Upper lobe of left lung (tissue), 6 donors: Measurements from ENCODE around the gene MCM3AP. TPM values are rescaled to one million over a fixed set of nuclear protein-coding genes. Genes with fewer than 3 reads are reported as not detected.

ENCODE experiments used
- ATAC-seq, 2 donors: fragments of 200-7000 bp; cut with Tn5 transposase; one replicate each; pipeline ENCODE4 v1.9.1; 2022; ENCODE audit warnings: mild to moderate bottlenecking in 2 of 2, moderate library complexity in 2 of 2; ENCODE audit not compliant: low FRiP score in 2 of 2
- DNase-seq, 2 donors: peaks; one replicate each; pipeline ENCODE4 v3.0.0-alpha.2; 2019 to 2020
- H3K27ac ChIP-seq, 4 donors: fragments of 200-600 bp; sonication (generic); one replicate each; pipeline ENCODE4 v1.5.1; 2016 to 2019
- H3K27me3 ChIP-seq, 4 donors: fragments of 200-600 bp; sonication (generic); one replicate each; pipeline ENCODE4 v1.5.1; 2017 to 2019
- H3K36me3 ChIP-seq, 4 donors: fragments of 200-600 bp; sonication (generic); one replicate each; pipeline ENCODE4 v1.5.1; 2016 to 2019
- H3K4me1 ChIP-seq, 4 donors: fragments of 200-600 bp; sonication (generic); one replicate each; pipeline ENCODE4 v1.5.1; 2018 to 2019
- H3K4me3 ChIP-seq, 4 donors: fragments of 200-600 bp; sonication (generic); one replicate each; pipeline ENCODE4 v1.5.1; 2017 to 2019; ENCODE audit warnings: mild to moderate bottlenecking in 2 of 4, moderate library complexity in 1 of 4
- H3K9me3 ChIP-seq, 4 donors: fragments of 200-600 bp; sonication (generic); one replicate each; pipeline ENCODE4 v1.5.1; 2018 to 2019
- CTCF ChIP-seq, 6 experiments: fragments of 450-650 bp in 4 of 6; fragments of 200-600 bp in 2 of 6; sonication (generic) in 2 of 6; IDR thresholded peaks; one replicate each; pipeline ENCODE4 v1.5.1; 2016 to 2019; ENCODE audit warnings: antibody characterized with exemption in 6 of 6
- EP300 ChIP-seq, 4 donors: sonication (generic); formaldehyde crosslinking; IDR thresholded peaks; one replicate each; pipeline ENCODE4 v1.5.1; 2017; ENCODE audit warnings: antibody characterized with exemption in 4 of 4, control low read depth in 2 of 4
- POLR2A ChIP-seq, 4 donors: fragments of 450-650 bp; IDR thresholded peaks; one replicate each; pipeline ENCODE4 v1.5.1; 2016 to 2017; ENCODE audit warnings: antibody characterized with exemption in 4 of 4, mild to moderate bottlenecking in 2 of 4
- POLR2AphosphoS5 ChIP-seq, 2 donors: sonication (generic); formaldehyde crosslinking; IDR thresholded peaks; one replicate each; pipeline ENCODE4 v1.5.1; 2017; ENCODE audit warnings: antibody characterized with exemption in 2 of 2
- WGBS, 2 donors: methylation state at CpG; one replicate each; pipeline ENCODE4 v1.1.5; 2017 to 2018; 5-methylcytosine and 5-hydroxymethylcytosine counted together
- total RNA-seq, 6 donors: library from RNA; depleted of rRNA in 4 of 6; stranded (reverse); fragments of >200 nt in 4 of 6; gene quantifications; one replicate each; pipeline versions ENCODE4 v1.1.0 to v1.2.1, GENCODE V29; 2016 to 2021
- donor health status: DM: no; HTN: no; CAD: no; lungs with moderate emphysema.
- donor health status: DM: no; HTN: yes; CAD: no; lungs with severe emphysema.

The MCM3AP gene
- total RNA-seq, 6 donors from 2014 or later: 93.3 to 226 (median 98.4) TPM

- Histone ChIP-seq H3K27me3 (no peaks in the 10 kb centered on the region), H3K27ac (no peak overlapping the region), H3K4me1 (no peaks in the 10 kb centered on the region), H3K36me3 (peaks cover 23 to 87% (median 65%) of the 10 kb centered on the region in 4 donors), H3K9me3 (no peaks in the 10 kb centered on the region), H3K4me3 (no peak overlapping the region)
- TF ChIP-seq CTCF (IDR thresholded peaks at IDR 0.05): no peak
- no peak for TF ChIP-seq EP300 (IDR thresholded peaks at IDR 0.05)
- TF ChIP-seq POLR2A (IDR thresholded peaks at IDR 0.05): no peak
- TF ChIP-seq POLR2AphosphoS5 (IDR thresholded peaks at IDR 0.05): no peak
- DNase-seq (peak in 1 of 2 donors; percentile 53), ATAC-seq (no peak)
- 90 to 93% methylated on average over 20 of the region's 20 CpGs for WGBS, 2 donors
Observed at GRCh38 chr21:46196733-46197132, 88.7 kb downstream of the MCM3AP start.

- no peak for TF ChIP-seq POLR2A (IDR thresholded peaks at IDR 0.05)
- no peak for TF ChIP-seq EP300 (IDR thresholded peaks at IDR 0.05)
- no peak for TF ChIP-seq POLR2AphosphoS5 (IDR thresholded peaks at IDR 0.05)
- TF ChIP-seq CTCF (IDR thresholded peaks at IDR 0.05): no peak
- no peaks in the 10 kb centered on the region for H3K9me3 ChIP-seq
- DNase-seq (no peak), ATAC-seq (no peak)
- H3K36me3 ChIP-seq: peaks cover 23 to 95% (median 71%) of the 10 kb centered on the region in 4 donors
- no peaks in the 10 kb centered on the region for H3K27me3 ChIP-seq
- H3K27ac ChIP-seq: no peak overlapping the region
- H3K4me3 ChIP-seq: no peak overlapping the region
- 91% methylated on average over 8 to 20 of the region's 20 CpGs for WGBS, 2 donors
- H3K4me1 ChIP-seq: peaks cover 0 to 10% (median 0%) of the 10 kb centered on the region in 4 donors
Observed at GRCh38 chr21:46195595-46196195, 89.7 kb downstream of the MCM3AP start.

- TF ChIP-seq POLR2A (IDR thresholded peaks at IDR 0.05) (no peak), EP300 (IDR thresholded peaks at IDR 0.05) (no peak)
- DNase-seq (no peak), ATAC-seq (no peak)
- Histone ChIP-seq H3K9me3 (no peaks in the 10 kb centered on the region), H3K36me3 (peaks cover 23 to 95% (median 72%) of the 10 kb centered on the region in 4 donors), H3K27ac (no peak overlapping the region), H3K27me3 (no peaks in the 10 kb centered on the region), H3K4me1 (peaks cover 3 to 18% (median 6%) of the 10 kb centered on the region in 4 donors), H3K4me3 (no peak overlapping the region)
- 80 to 94% methylated on average over 15 to 34 of the region's 34 CpGs for WGBS, 2 donors
Observed at GRCh38 chr21:46194374-46195334, 90.8 kb downstream of the MCM3AP start.

- Histone ChIP-seq H3K27me3 (no peaks in the 10 kb centered on the region), H3K36me3 (peaks cover 23 to 91% (median 70%) of the 10 kb centered on the region in 4 donors), H3K4me1 (peaks cover 8 to 24% (median 12%) of the 10 kb centered on the region in 4 donors), H3K27ac (no peak overlapping the region), H3K4me3 (no peak overlapping the region), H3K9me3 (no peaks in the 10 kb centered on the region)
- ATAC-seq (no peak), DNase-seq (no peak)
- 88 to 93% methylated on average over 10 of the region's 10 CpGs for WGBS, 2 donors
- no peak for TF ChIP-seq CTCF (IDR thresholded peaks at IDR 0.05)
- TF ChIP-seq EP300 (IDR thresholded peaks at IDR 0.05): no peak
- TF ChIP-seq POLR2A (IDR thresholded peaks at IDR 0.05): no peak
- TF ChIP-seq POLR2AphosphoS5 (IDR thresholded peaks at IDR 0.05): no peak
Observed at GRCh38 chr21:46193829-46194373, 91.5 kb downstream of the MCM3AP start.
